Stomach (tissue), 9 donors: ENCODE results near the gene PHACTR3. TPM values are rescaled to one million over a fixed set of nuclear protein-coding genes. Genes with fewer than 3 reads are reported as not detected.

ENCODE experiments used
- DNase-seq, 2 donors: peaks; one replicate each; pipeline versions ENCODE4 v3.0.0 to v3.0.0-alpha.2; 2013 to 2019
- H3K27ac ChIP-seq, 5 donors: fragments of 200-600 bp in 4 of 5; sonication (generic) in 4 of 5; one replicate each; pipeline ENCODE4 v1.5.1; 2013 to 2019; ENCODE audit warnings: mild to moderate bottlenecking in 1 of 5, moderate library complexity in 1 of 5
- H3K27me3 ChIP-seq, 3 donors: fragments of 200-600 bp; sonication (generic); one replicate each; pipeline ENCODE4 v1.5.1; 2017 to 2019; ENCODE audit warnings: mixed run types in 1 of 3
- H3K36me3 ChIP-seq, 4 donors: fragments of 200-600 bp; sonication (generic); 1 replicate in 3 of 4; 2 replicates in 1 of 4; pipeline ENCODE4 v1.5.1; 2016 to 2019
- H3K4me1 ChIP-seq, 4 donors: fragments of 200-600 bp; sonication (generic); one replicate each; pipeline ENCODE4 v1.5.1; 2016 to 2019
- H3K4me3 ChIP-seq, 4 donors: fragments of 200-600 bp; sonication (generic) in 3 of 4; one replicate each; pipeline ENCODE4 v1.5.1; 2016 to 2019; ENCODE audit warnings: mild to moderate bottlenecking in 1 of 4
- H3K9me3 ChIP-seq, 4 donors: fragments of 200-600 bp; sonication (generic); one replicate each; pipeline ENCODE4 v1.5.1; 2016 to 2019
- EP300 ChIP-seq: sonication (generic); formaldehyde crosslinking; IDR thresholded peaks from one replicate; pipeline ENCODE4 v1.6.1; 2017; ENCODE audit warnings: antibody characterized with exemption
- POLR2A ChIP-seq, 4 donors: fragments of 450-650 bp; IDR thresholded peaks; one replicate each; pipeline ENCODE4 v1.6.1; 2016; ENCODE audit warnings: antibody characterized with exemption in 4 of 4, control low read depth in 2 of 4, mild to moderate bottlenecking in 1 of 4, moderate library complexity in 1 of 4
- POLR2AphosphoS5 ChIP-seq, 3 donors: sonication (generic); formaldehyde crosslinking; IDR thresholded peaks; one replicate each; pipeline ENCODE4 v1.6.1; 2016; ENCODE audit warnings: antibody characterized with exemption in 3 of 3
- WGBS, 5 donors: extraction: QIAGEN DNeasy Blood & Tissue Kit in 3 of 5; methylation state at CpG; one replicate each; pipeline versions ENCODE4 v1.1.5 to v1.1.7; 2013 to 2018; 5-methylcytosine and 5-hydroxymethylcytosine counted together
- intact Hi-C: fragments of 100-400 bp; cut with DNase I; formaldehyde crosslinking; loops from one replicate; pipeline ENCODE4 v1.15.1; 2023; ENCODE audit warnings: low total_unique reads
- polyA plus RNA-seq, 3 donors: library from polyadenylated mRNA; stranded (reverse); fragments of 200-250 nt; gene quantifications; one replicate each; pipeline ENCODE4 v1.2.3, GENCODE V29; 2013
- total RNA-seq, 5 donors: library from RNA; depleted of rRNA; stranded (reverse); fragments of >200 nt; gene quantifications; one replicate each; pipeline versions ENCODE4 v1.1.0 to v1.2.3, GENCODE V29; 2014 to 2016
- TF ChIP-seq, protein P1 (sequence below), 7 experiments: fragments of 450-650 bp in 4 of 7; fragments of 200-600 bp in 3 of 7; sonication (generic) in 3 of 7; IDR thresholded peaks; one replicate each; pipeline ENCODE4 v1.5.1; 2016 to 2019; ENCODE audit warnings: antibody characterized with exemption in 7 of 7, control low read depth in 2 of 7, mild to moderate bottlenecking in 1 of 7
- donor health status: healthy with polysubstance abuse.
- donor health status: Bipolar disorder and iron deficiency.
- donor health status: healthy.

Gene PHACTR3
- total and polyA plus RNA-seq, 8 donors: 0.55 to 3.7 (median 3.2) TPM; not detected in 3

GRCh38 chr20:59720013-59720412 is 115.7 kb downstream of the PHACTR3 start:
- Histone ChIP-seq H3K36me3 (no peaks in the 10 kb centered on the region), H3K27me3 (peaks cover 0 to 64% (median 0%) of the 10 kb centered on the region in 3 donors), H3K4me1 (peaks cover 0 to 6% (median 0%) of the 10 kb centered on the region in 4 donors), H3K27ac (no peak overlapping the region), H3K4me3 (no peak overlapping the region), H3K9me3 (no peaks in the 10 kb centered on the region)
- WGBS, 5 donors: 77 to 89% (median 82%) methylated on average over 10 of the region's 10 CpGs
- no peak for TF ChIP-seq EP300
- no peak for TF ChIP-seq POLR2AphosphoS5 (IDR thresholded peaks at IDR 0.05)
- no peak for TF ChIP-seq POLR2A (IDR thresholded peaks at IDR 0.05)
- TF ChIP-seq, protein P1, sequence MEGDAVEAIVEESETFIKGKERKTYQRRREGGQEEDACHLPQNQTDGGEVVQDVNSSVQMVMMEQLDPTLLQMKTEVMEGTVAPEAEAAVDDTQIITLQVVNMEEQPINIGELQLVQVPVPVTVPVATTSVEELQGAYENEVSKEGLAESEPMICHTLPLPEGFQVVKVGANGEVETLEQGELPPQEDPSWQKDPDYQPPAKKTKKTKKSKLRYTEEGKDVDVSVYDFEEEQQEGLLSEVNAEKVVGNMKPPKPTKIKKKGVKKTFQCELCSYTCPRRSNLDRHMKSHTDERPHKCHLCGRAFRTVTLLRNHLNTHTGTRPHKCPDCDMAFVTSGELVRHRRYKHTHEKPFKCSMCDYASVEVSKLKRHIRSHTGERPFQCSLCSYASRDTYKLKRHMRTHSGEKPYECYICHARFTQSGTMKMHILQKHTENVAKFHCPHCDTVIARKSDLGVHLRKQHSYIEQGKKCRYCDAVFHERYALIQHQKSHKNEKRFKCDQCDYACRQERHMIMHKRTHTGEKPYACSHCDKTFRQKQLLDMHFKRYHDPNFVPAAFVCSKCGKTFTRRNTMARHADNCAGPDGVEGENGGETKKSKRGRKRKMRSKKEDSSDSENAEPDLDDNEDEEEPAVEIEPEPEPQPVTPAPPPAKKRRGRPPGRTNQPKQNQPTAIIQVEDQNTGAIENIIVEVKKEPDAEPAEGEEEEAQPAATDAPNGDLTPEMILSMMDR (IDR thresholded peaks at IDR 0.05): no peak
- DNase-seq: no peak
- intact Hi-C loops: no loop called here

DNA sequence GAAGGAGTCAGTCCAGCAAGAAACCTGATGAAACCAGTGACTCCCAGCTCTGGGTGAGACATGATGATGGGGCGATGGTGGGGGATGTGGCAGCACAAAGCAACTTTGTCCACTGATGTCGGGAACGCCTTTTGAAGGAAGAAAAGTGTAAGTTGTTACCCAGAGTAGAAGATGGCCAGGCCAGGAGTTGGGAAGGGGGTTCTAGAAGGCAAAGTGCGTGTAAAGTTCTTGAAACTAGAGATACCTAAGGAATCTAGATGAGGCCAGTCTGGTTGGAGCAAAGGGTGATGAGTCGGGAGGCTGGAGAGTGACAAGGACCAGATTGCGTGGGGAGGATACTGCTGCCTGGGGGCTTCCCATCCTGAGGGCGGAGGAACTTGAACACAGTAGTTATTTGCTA is 117.0 kb downstream of the PHACTR3 start:
- no peak for DNase-seq
- intact Hi-C loops: no loop called here
- H3K36me3 ChIP-seq: no peaks in the 10 kb centered on the region
- peaks cover 0 to 6% (median 0%) of the 10 kb centered on the region in 4 donors for H3K4me1 ChIP-seq
- no peak for TF ChIP-seq POLR2AphosphoS5 (IDR thresholded peaks at IDR 0.05)
- TF ChIP-seq POLR2A (IDR thresholded peaks at IDR 0.05): no peak
- TF ChIP-seq, protein P1 (IDR thresholded peaks at IDR 0.05): no peak
- TF ChIP-seq EP300: no peak
- peaks cover 0 to 66% (median 0%) of the 10 kb centered on the region in 3 donors for H3K27me3 ChIP-seq
- H3K27ac ChIP-seq: no peak overlapping the region
- WGBS, 5 donors: 85 to 91% (median 88%) methylated on average over 7 of the region's 7 CpGs
- no peak overlapping the region for H3K4me3 ChIP-seq
- H3K9me3 ChIP-seq: no peaks in the 10 kb centered on the region

DNA sequence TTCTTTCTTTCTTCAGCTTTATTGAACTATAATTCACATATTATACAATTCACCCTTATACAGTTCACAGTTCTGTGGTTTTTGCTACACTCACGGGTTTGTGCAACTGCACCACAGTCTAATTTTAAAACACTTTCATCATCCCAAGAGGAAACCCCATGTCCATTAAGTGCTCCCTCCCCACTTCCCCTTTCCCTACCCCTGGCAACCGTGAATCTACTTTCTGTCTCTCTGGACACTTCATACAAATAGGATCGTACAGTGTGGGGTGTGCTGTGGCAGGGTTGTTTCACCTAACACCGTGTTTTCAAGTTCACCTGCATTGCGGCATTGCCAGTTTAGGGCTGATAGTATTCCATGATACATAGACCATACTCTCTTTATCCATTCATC is 118.8 kb downstream of the PHACTR3 start:
- TF ChIP-seq EP300: no peak
- 64 to 73% (median 67%) methylated on average over 5 of the region's 5 CpGs for WGBS, 5 donors
- Histone ChIP-seq H3K27me3 (peaks cover 0 to 54% (median 0%) of the 10 kb centered on the region in 3 donors), H3K4me1 (peaks cover 0 to 6% (median 0%) of the 10 kb centered on the region in 4 donors), H3K9me3 (no peaks in the 10 kb centered on the region), H3K36me3 (no peaks in the 10 kb centered on the region), H3K4me3 (no peak overlapping the region), H3K27ac (no peak overlapping the region)
- DNase-seq: no peak
- intact Hi-C loops: no loop called here

GRCh38 chr20:59723607-59724456 is 119.5 kb downstream of the PHACTR3 start:
- H3K27me3 ChIP-seq: peaks cover 0 to 52% (median 0%) of the 10 kb centered on the region in 3 donors
- intact Hi-C loops: no loop called here
- no peaks in the 10 kb centered on the region for H3K9me3 ChIP-seq
- H3K27ac ChIP-seq: no peak overlapping the region
- DNase-seq: no peak
- 78 to 87% (median 86%) methylated on average over 17 to 19 of the region's 19 CpGs for WGBS, 5 donors
- H3K4me1 ChIP-seq: peaks cover 0 to 6% (median 0%) of the 10 kb centered on the region in 4 donors
- no peak overlapping the region for H3K4me3 ChIP-seq
- no peak for TF ChIP-seq POLR2A (IDR thresholded peaks at IDR 0.05)
- no peak for TF ChIP-seq POLR2AphosphoS5 (IDR thresholded peaks at IDR 0.05)
- TF ChIP-seq, protein P1 (IDR thresholded peaks at IDR 0.05): no peak
- no peaks in the 10 kb centered on the region for H3K36me3 ChIP-seq
